GM19452 (cell line): ENCODE measurements around the gene WDR62.
"Not testable (repeated sequence)": the region's sequence is repeated elsewhere in the genome, so short reads cannot be mapped to it uniquely, and the experiment has no call there.

ENCODE experiments used
- ATAC-seq: cut with Tn5 transposase; IDR thresholded peaks from one replicate; pipeline ENCODE4 v1.9.1; 2021; ENCODE audit not compliant: unreplicated experiment

The WDR62 gene

DNA sequence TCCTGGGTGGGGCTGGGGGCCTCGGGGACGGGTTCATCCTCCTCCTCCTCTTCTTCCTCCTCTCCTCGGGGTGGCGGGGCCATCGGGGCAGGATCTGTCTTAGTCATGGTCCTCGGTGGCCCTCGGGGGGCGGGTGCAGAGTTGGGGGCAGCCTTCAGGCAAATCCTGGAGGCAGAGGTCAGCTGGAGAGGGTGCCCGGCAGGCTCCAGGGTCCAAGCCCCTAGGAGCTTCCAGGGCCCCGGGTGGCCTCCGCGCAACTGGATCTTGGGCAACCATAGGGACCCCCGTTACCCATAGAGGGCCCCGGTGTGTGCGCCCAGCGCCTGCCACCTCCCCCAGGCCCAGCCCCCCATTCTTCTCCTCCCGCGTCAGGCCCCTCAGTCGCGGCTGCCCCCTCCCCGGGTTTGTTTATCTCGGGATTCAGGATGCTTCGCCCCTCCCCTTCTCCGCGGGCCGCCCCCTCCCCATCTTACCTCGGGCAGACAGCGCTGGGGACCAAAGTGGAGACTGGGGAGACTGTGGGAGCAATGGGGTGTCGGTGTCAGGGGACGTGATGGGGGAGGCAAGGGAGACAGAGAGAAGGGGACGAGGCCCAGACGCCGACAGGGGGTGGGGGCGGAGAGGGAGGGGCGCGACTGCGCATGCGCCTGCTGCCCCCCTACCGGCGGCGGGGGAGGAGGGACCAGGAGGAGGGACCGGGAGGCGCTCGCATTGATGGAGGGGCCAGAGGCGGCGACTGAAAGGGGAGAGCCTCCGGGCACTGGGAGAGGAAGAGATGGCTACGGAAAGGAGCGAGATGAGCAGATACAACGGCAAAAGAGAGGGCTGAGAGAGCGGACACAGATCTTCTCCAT is 22.2 kb upstream of the WDR62 start, which contains the start of gene CLIP3:
Gene CLIP3, minus strand, starts transcription at position 623 of the 854 bp plus-strand sequence. Its CDS starts 516 bp downstream, at position 107.
- no peak for ATAC-seq

DNA sequence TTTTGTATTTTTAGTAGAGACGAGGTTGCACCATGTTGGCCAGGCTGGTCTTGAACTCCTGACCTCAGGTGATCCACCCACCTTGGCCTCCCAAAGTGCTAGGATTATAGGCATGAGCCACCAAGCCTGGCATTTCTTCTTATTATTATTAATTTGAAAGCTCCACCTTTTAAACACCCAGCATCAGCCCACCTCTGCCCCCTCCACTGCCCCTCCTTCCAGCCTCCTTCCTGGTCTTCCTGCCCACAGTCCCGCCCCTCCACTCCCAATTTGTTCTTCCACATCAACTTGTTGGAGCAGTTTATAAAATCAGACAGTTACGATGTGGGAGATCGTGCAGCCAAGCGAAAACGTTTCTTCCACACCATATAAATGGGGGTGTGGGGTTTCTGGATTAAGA is 14.2 kb upstream of the WDR62 start:
- no peak for ATAC-seq

DNA sequence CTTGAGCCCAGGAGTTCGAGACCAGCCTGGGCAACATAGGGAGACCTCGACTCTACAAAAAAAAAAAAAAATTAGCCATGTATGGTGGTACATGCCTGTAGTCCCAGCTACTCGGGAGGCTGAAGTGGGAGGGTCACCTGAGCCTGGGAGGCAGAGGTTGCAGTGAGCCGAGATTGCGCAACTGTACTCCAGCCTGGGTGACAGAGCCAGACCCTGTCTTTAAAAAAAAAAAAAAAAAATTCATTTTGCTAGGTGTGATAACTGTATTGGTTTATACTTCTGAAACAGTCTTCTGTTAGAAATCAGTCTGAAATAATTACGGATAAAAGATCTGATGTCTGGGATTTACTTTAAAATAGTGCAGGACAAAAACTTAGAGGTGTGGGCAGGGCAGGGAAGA is 13.6 kb upstream of the WDR62 start:
- not testable (repeated sequence) for ATAC-seq

- no peak for ATAC-seq
Measured at GRCh38 chr19:36041831-36042230, 12.9 kb upstream of the WDR62 start.

GRCh38 chr19:36043952-36044351 is 10.7 kb upstream of the WDR62 start:
- no peak for ATAC-seq

- ATAC-seq, result no peak
Measured at GRCh38 chr19:36046443-36047050, 8.2 kb upstream of the WDR62 start.

- no peak for ATAC-seq
Measured at GRCh38 chr19:36047835-36048234, 6.9 kb upstream of the WDR62 start.

DNA sequence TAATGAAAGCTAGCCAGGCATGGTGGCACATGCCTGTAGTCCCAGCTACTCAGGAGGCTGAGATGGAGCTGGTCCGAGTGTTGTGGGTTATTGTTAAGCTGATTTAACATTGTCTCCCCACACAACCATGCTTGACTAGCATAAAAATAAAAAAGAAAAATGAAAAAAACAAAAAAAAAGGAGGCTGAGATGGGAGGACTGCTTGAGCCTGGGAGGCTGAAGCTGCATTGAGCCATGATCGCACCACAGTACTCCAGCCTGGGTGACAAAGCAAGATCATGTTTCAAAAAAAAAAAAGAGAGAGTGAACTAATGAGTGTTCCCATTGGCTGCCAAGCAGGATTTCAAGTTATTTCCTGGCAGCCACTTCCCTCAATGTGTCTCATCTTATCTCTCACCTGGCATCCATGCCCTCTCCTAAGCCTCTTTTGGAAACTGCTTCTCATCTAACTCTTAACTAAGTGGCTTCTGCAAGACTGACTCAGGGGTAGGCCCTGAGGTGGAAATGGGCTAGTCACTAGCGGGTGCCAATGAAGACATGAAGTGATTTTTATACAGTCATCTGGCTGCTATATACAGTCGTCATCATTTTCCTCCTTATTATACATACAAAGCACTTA is 5.5 kb upstream of the WDR62 start:
- ATAC-seq, result no peak

- ATAC-seq, result no peak
Measured at GRCh38 chr19:36051236-36051635, 3.5 kb upstream of the WDR62 start.

GRCh38 chr19:36051637-36052036 is 3.1 kb upstream of the WDR62 start:
- no peak for ATAC-seq

DNA sequence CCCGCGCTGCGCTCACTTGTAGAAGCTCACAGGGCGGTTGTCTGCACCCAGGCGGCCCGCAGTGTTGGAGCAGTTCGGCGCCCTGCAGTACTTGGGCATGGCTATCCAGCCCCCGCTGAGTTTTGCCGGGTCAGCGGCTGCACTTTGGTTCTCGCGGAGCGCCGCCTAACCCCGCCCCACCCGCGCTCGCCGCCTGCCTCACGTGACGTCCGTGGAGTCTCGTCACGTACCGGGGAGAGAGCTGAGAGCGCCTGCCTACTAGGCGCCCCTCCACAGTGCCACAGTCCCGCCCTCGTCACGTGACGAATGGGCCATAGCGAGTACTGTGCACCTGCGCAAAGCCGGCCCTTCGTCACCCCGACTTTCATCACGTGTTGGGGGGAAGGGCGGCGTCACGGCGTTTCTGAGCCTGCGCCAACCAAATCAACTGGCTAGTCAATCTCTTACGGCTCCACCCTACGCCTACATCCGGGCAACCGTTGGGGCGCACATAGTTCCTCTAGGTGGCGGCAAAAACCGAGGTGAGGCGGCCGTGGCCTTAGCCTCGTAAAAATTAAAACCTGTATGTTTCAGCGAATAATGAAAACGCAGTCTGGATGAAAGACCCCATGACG is 471 bp upstream of the WDR62 start, which contains the start of gene THAP8:
Gene THAP8, minus strand, starts transcription at position 167 of the 614 bp plus-strand sequence. Its CDS starts 68 bp downstream, at position 99.
- peak; percentile 83 for ATAC-seq

- no peak for ATAC-seq
Measured at GRCh38 chr19:36058481-36059179, 3.9 kb downstream of the WDR62 start.

GRCh38 chr19:36059180-36059910 is 4.6 kb downstream of the WDR62 start:
- ATAC-seq, result no peak

DNA sequence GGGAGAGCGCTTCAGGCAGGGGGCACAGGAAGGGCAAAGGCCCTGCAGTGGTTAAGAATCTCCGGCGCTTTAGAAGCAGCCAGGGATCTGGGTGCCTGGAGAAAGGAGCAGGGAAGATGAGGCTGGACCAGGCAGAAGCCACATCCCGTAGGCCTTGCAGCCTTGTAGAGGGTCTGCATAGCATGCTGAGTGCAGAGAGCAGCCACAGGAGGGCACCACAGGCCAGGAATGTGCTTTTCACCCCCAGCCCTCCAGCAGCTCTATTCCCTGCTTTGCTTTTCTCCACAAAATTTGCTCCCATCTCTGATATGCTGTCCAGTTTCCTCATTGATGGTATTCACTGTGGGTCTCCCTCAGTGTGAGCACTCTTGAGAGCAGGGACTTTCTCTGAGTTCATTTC is 5.7 kb downstream of the WDR62 start:
- ATAC-seq, result no peak

DNA sequence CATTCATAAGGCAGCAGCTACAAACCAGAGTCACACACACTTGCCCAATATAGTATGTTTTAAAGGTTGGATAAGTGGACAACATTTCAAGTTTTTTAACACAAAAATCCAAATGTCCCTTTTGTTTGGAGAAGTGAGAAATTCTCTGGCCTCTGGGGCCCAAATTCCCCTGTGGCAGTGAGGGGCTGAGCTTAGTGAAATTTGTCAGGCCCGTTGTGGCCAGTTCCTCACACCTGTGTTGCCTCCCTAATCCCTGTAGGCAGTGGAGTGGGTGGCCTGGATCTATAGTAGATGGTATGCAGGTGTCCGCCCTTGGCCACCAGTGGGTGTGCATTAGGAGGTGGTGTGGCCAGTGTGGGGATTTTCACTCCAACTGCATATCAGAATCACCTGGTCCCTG is 6.7 kb downstream of the WDR62 start:
- ATAC-seq, result no peak

DNA sequence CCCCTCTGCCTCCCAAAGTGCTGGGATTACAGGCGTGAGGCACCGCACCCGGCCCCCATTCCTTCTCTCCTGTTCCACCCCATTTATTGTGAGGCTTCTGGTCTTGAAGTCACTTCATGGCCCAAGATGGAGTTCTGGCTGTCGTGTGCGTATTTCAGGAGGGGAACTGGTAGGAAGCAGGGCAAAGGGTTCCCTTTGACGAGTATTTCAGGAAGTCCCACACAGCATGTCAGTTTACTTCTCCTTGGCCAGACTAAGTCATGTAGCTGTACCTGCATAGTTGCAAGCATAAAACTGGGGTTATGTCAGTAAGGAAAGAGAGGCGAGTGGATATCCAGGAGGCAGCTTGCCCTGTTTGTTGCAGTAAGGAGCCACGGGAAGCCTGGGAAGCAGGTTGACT is 10.1 kb downstream of the WDR62 start:
- no peak for ATAC-seq

GRCh38 chr19:36067681-36068080 is 13.0 kb downstream of the WDR62 start:
- ATAC-seq, result no peak

DNA sequence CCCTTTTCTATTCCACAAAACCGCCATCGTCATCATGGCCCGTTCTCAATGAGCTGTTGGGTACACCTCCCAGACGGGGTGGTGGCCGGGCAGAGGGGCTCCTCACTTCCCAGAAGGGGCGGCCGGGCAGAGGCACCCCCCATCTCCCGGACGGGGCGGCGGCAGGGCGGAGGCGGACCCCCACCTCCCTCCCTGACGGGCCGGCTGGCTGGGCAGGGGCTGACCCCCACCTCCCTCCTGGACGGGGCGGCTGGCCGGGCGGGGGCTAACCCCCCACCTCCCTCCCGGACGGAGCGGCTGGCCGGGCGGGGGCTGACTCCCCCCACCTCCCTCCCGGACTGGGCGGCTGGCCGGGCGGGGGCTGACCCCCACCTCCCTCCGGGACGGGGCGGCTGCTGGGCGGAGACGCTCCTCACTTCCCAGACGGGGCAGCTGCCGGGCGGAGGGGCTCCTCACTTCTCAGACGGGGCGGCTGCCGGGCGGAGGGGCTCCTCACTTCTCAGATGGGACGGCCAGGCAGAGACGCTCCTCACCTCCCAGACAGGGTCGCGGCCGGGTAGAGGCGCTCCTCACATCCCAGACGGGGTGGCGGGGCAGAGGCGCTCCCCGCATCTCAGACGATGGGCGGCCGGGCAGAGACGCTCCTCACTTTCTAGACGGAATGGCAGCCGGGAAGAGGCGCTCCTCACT is 14.3 kb downstream of the WDR62 start:
- ATAC-seq, result not testable (repeated sequence)

DNA sequence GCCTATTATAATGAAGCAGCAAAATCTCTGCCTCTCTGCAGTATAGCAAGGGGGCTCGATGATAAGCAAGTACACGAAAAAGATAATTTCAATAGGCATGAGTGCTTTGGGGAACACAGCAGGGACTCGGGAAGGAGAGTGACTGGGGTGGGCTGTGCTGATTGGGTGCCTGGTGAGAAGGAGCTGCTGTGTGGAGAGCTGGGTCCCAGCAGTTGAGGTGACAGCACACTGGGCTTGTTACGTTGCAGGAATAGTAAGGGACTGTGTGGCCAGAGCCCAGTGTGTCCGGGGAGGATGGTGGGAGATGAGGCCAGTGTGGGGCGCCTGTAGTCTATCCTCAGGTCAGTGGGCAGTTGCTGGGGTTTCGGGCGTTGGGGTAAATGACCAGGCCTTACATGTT is 17.4 kb downstream of the WDR62 start:
- ATAC-seq, result no peak
